Measurements from ENCODE around the gene SDCCAG8.

Gene SDCCAG8

DNA sequence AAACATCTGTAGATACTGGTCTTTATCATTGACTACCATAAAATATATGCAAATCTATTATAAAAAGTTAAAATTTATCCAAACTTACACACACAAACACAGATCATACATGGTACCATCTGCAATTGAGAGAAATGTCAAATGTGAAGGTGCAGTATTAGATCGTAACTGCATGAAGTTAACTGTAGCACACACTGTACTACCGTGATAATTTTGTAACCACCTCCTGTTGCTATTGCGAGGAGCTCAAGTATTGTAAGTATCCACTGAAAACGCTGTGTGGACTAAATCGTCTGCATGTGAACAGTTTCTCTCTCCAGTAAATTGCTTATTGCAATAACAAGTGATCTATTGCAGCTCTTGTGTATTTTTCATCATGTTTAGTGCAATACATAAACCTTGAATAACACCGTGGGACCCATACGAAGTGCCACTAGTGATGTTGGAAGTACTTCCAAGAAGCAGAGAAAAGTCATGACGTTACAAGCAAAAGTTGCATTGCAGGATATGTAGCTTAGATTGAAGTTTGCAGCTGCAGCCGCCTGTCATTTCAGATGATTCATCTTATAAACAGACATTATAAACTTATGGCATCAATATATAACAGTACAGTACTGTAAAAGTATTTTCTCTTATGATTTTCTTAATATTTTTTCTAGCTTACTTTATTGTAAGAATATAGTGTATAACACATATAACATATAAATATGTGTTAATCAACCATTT, 172.9 kb downstream of the SDCCAG8 start:
- no peak for DNase-seq

DNA sequence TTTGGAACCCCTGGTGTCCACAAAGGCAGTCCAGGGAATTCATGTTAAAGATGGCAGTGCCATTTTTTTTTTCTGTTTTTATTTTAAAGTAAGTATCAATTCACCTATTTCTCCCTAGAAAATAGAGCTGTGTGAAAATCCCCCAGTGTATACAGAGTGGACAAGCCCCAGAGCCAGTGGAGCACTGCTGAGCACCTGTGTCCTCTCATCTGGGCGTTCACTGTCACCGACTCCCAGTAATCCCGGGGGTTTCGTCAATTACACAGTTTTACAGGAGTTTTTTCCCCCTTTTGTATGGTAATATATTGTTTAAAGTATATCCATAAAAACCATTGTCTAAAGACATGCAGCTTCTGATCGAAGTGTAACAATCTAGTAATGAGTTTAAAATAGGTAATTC, 175.8 kb downstream of the SDCCAG8 start:
- no peak for DNase-seq

DNA sequence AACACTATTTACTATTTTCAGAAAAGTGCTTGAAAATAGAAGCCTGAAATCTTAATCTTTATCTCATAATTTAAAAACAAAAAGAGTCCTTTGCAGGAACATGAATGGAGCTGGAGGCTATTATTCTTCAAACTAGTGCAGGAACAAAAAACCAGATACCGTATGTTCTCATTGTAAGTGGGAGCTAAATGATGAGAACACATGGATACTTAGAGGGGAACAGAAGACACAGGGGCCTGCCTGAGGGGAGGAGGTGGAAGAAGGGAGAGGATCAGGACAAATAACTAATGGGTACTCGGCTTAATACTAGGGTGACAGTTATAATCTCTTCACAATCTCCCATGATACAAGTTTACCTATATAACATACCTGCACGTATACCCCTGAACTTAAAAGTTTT, 176.3 kb downstream of the SDCCAG8 start:
- peak; percentile 53 for DNase-seq

DNA sequence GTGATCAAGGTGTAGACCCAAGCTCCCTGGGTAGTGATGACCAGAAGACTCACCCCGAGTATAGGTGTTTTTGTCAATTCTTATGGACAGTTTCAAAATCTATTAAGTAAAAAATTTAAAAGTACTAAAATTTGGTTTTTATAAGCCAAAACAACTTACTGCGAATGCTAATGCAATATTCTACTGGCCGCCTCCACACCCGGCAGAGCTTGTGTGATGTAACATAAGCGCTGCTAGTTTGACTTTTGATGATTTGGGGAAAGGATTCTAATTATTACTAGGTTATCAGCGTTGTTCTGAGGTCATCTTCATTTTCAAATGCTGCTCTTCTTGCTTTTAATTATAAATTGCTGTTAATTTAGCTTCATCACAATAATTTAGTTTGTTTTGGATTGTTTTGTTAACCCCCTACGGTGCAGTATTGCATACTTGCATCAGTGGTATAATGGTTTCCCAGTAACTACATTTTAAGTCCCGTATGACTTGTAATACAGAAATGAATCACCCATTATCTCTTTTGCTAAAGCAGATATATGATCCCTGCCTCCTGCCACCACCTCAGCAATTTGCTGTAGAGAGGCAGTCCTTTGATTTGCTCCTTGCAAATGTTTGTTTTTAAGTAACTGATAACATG, 178.0 kb downstream of the SDCCAG8 start:
- peak; percentile 91 for DNase-seq

DNA sequence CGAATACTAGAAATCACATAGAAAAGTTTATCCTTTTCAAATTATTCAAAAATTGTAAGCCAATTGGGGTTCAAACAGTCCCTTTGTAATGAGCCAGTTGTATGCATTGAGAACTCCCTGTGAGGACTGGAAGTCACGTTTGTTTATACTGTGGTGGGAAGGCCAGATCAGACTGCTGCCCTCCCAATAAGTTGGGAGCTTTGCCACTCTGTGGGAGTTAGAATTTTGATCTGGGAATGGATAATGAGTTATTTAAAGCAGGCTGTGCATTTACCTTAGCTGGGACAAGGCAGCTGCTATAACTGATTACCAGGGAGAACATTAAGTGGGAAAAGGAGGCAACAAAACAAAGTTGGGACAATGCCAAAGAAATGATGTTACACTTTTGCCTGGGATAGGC, 178.8 kb downstream of the SDCCAG8 start:
- DNase-seq, result peak; percentile 75

DNA sequence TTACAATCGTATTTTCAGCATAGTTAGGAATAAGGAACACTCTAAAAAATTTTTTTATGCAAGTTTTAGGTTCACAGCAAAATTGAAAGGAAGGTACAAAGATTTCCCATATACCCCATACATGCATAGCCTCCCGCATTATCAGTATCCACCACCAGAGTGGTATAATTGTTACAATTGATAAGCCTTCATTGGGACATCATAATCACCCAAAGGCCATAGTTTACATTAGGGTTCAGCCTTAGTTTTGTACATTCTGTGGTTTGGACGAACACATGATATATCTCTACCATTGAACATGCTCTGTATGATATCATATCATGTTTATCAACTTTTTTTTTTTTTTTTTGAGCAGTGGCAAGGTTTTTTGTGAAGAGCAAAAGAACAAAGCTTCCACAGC, 180.0 kb downstream of the SDCCAG8 start:
- DNase-seq, result no peak

GRCh38 chr1:243438146-243438545, 182.3 kb downstream of the SDCCAG8 start:
- no peak for DNase-seq

GRCh38 chr1:243438815-243439214, 183.0 kb downstream of the SDCCAG8 start:
- DNase-seq, result no peak

- DNase-seq, result no peak
These were observed 184.6 kb downstream of the SDCCAG8 start for GRCh38 chr1:243440406-243440805.

GRCh38 chr1:243441601-243442000, 185.8 kb downstream of the SDCCAG8 start:
- DNase-seq, result no peak

- DNase-seq, result no peak
These were observed 187.7 kb downstream of the SDCCAG8 start for GRCh38 chr1:243443557-243443956.

- peak; percentile 18 for DNase-seq
These were observed 191.5 kb downstream of the SDCCAG8 start for GRCh38 chr1:243447347-243447746.

- DNase-seq, result no peak
These were observed 192.0 kb downstream of the SDCCAG8 start for GRCh38 chr1:243447844-243448243.

DNA sequence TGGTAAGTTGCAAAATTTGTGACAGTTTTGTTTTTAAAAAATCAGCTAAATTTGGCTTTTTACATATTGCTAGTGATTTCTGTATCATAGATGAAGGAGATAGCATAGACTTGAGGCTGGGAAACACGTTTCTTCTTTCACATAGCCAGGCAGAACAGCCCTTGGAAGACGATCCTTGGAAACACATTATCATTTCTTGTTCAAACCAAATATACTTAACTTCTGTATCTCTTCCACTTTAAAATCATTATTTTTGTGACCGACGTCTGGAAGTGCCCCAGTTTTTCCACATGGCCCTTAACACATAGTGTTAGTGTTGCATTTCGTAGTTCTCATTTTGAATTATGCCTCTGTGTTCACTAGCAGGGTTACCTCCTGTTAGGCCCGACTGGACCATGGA, 193.5 kb downstream of the SDCCAG8 start:
- no peak for DNase-seq

DNA sequence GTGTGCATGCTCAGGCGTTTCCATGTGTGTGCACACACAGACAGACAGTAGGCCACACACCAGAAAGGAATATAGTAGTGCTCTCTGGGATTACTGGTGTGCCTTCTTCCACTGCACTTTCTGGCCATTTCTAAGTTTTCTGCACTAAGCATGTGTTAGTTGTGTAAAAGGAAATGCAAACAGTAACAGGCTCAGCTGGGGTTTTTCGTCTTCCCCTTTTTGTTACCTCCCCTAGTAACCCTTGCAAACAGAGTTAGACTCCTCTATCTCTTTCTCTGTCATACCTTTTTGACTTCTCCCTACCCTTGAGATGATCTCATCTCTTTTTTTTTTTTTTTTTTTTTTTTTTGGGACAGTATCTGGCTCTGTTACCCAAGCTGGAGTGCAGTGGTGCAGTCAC, 196.3 kb downstream of the SDCCAG8 start:
- DNase-seq, result no peak

DNA sequence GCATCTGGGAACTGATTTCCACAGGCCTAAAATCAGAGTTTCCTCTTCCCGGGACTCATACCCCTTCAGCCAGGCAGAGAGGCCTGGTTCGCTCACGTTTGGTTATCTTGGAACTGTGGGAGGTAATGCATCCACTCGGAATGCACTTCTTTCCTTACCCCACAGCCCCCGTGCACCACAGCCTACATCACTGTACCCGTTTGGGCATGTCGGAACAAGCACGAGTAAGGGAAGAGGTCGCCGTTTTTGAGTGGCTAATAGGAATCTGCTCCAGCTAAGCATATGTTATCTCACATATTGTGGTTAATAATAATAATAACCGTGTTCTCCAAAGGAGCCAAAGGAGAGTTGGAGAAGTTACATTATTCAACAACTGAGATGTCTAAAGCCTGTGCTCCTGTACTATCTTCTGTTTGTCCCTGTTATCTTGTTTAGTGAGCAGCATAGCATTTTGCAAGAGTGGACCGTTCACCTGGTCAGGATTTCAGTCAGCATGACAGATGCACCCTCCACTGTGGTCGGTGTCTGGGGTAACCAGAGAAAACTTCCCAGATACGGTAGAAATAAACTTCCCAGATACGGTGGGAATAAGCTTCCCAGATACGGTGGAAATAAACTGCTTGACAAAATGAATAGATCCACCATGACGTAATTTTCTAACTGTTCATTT, 198.6 kb downstream of the SDCCAG8 start:
- DNase-seq, result no peak

- DNase-seq, result no peak
These were observed 200.2 kb downstream of the SDCCAG8 start for GRCh38 chr1:243455760-243456651.

DNA sequence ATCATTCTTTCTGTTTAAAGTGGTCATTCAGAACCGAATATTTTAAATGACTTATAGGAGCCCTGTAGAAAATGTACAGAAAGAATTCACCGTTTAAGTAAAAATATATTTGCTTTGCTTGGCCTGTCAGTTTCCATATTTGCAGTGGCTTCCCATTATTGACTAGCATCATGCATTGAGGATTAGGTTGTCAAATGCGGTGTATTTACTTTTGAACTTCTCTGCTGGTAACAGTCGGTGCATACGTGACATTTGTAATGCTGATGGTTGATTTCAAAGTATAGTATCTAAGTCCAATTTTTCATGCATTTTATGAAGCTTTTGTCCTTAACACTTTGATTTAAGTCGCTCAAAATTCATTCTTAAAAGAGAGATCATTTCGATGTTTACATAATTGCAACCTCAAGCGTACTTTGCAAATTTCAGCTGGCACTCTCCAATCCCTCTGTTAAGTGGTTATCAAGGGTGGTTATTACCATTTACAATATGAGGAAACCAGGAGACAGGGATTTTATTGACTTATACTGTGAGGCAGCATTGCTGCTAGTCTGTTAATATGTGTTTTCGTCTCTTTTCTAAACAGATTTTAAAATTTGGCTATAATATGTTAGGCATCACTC, 201.6 kb downstream of the SDCCAG8 start:
- no peak for DNase-seq

GRCh38 chr1:243459059-243459458, 203.2 kb downstream of the SDCCAG8 start:
- no peak for DNase-seq

DNA sequence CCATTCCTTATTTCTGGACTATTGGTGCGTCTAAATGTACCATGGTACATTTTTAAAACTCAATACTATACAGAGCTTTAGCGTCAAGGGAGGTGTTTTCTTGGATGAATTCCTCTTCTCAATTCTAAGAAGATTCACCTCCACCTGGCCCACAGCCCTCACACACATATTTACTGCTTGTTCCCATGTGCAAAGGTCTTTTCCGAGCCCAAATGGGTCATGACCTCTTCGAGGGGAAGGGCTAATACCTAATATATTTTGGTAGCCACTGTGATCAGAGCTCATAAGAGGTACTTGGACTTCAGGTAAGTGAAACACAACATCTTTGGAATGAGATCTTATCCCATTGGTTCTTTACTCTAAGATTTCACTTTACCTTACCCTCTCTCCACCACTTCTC, 205.9 kb downstream of the SDCCAG8 start:
- DNase-seq, result no peak

DNA sequence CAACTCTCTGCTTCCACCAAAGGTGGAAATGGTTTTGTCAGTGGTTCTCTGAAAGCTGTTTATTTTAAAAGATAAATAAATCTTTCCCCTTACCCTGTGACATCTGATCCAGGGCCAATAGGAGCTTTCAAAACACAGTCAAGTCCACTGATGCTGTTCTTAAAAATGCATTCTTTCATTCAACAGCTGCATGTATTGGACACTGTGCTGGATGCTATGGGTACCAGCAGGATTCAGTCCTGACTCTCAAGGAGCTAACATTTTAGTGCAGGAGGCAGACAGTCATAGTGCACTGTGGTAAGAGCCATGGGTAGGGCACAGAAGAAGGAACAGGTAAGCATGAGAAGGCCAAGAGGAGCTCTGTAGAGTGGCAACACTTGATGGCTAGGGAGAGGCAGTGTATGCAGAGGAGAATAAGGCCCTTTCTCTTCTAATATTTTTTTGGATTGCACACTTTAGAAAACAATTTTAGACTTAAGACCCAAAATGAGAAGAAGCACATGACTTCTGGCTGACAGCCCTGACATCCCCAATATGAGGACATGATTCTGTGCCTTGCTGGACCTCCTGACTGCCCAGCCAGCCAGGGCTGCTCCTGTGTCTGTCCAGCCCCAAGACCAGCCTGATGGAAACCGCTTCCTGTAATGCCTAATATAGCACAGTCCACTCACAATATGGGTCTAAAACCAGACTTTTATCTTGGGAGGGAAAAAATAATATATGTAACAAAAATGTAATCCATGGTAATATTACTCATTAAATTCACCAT, 207.3 kb downstream of the SDCCAG8 start:
- DNase-seq, result no peak

- no peak for DNase-seq
These were observed 209.2 kb downstream of the SDCCAG8 start for GRCh38 chr1:243465081-243465480.

All from NCI-H69 (cell line).